ENCODE measurements around the gene KYAT1. TPM values are rescaled to one million over a fixed set of nuclear protein-coding genes. Genes with fewer than 3 reads are reported as not detected.

The KYAT1 gene
- total and polyA plus RNA-seq, 2 of the 8 experiments (the other 6 are each of a cell fraction or from before 2014, with no cell fraction given), result 30.4 to 42.2 TPM

- H4K91ac ChIP-seq (replicated peaks; ENCODE audit: insufficient read length, low read length), result no peak overlapping the region
- POLR2A ChIA-PET (ENCODE audit: partially characterized antibody), result interaction anchor here (0.5 to 2.2 kb wide), 12 partner anchors 17 to 141 kb away, joined by 3 to 9 read pairs (median 4); partner anchors contain the start of genes ENDOG, ZDHHC12 and ZER1
- H3K23me2 ChIP-seq (ENCODE audit: low read depth, low read length), result peaks cover 5% of the 10 kb centered on the region; the same call in 1 of the 2 replicates
- no peak overlapping the region for H3K27ac ChIP-seq (ENCODE audit: low read depth, low read length)
- H3K4me2 ChIP-seq (ENCODE audit: insufficient read depth in 1 of 2, low read depth in 2 of 2, low read length in 2 of 2), result peak overlapping the region; percentile 77 to 83; a peak in 2 of 4 replicates
- H3K18ac ChIP-seq (ENCODE audit: extremely low read depth, low read length), result no peak overlapping the region
- H3K79me2 ChIP-seq (ENCODE audit: control insufficient read depth in 1 of 2, insufficient read depth in 2 of 2, low read length in 2 of 2), result peaks cover 0 to 7% of the 10 kb centered on the region in 2 experiments; a peak in 1 of 4 replicates
- H2BK12ac ChIP-seq (ENCODE audit: low read depth, low read length), result no peak overlapping the region
- no peak overlapping the region for H2AFZ ChIP-seq (ENCODE audit: low read length)
- DNase-seq (ENCODE audit: low read depth in 1 of 2, low spot score in 2 of 2) (no peak), FAIRE-seq (no peak)
- no peak overlapping the region for H3K4ac ChIP-seq (replicated peaks; ENCODE audit: insufficient read length, low read depth, low read length)
- H2BK20ac ChIP-seq (ENCODE audit: low read length), result no peak overlapping the region
- WGBS, 2 experiments (ENCODE audit: extremely low coverage in 1 of 2, insufficient coverage in 1 of 2, insufficient read length in 1 of 2, insufficient replicate concordance in 2 of 2, low coverage in 1 of 2, low lambda C conversion rate in 2 of 2, missing lambda C conversion rate in 1 of 2), result 100% methylated on average over 1 of the region's 1 CpG; no CpG with 5 or more reads in 1 of the 2 experiments
- peaks cover 3 to 16% (median 7%) of the 10 kb centered on the region in 4 experiments; a peak in 4 of 8 replicates for H3K36me3 ChIP-seq (ENCODE audit: control insufficient read depth in 2 of 4, insufficient read depth in 4 of 4, low read length in 3 of 4)
- no peak overlapping the region for H2BK15ac ChIP-seq (ENCODE audit: low read length)
- H2AK5ac ChIP-seq (ENCODE audit: low read depth, low read length), result no peak overlapping the region
- H3K23ac ChIP-seq (ENCODE audit: insufficient read length), result no peak overlapping the region
- H3K4me1 ChIP-seq (replicated peaks in 1 of 4; ENCODE audit: control insufficient read depth in 3 of 4, insufficient read depth in 4 of 4, low read length in 3 of 4), result peaks cover 0 to 2% (median 0%) of the 10 kb centered on the region in 4 experiments; a peak in 1 of 7 replicates
- no peak overlapping the region for H4K8ac ChIP-seq (ENCODE audit: extremely low read depth, insufficient read depth, low read length)
- H3K56ac ChIP-seq (replicated peaks; ENCODE audit: insufficient read length, low read depth, low read length), result no peak overlapping the region
- H4K20me1 ChIP-seq (replicated peaks in 1 of 2; ENCODE audit: control insufficient read depth in 1 of 2, insufficient read depth in 2 of 2, low read length in 2 of 2), result peaks cover 0 to 1% of the 10 kb centered on the region in 2 experiments
- no peak overlapping the region for H3K14ac ChIP-seq (ENCODE audit: insufficient read length)
- no peak overlapping the region for H4K5ac ChIP-seq (ENCODE audit: insufficient read length, low read depth, low read length)
- peak overlapping the region in 3 of 4 experiments; percentile 84 to 98 (median 88); a peak in 4 of 8 replicates for H3K4me3 ChIP-seq (ENCODE audit: extremely low read depth in 1 of 4, insufficient read depth in 2 of 4, low read depth in 3 of 4, low read length in 4 of 4)
- no peaks in the 10 kb centered on the region; the same call in 1 of the 2 replicates for H3K79me1 ChIP-seq (ENCODE audit: low read depth, low read length)
- no peak overlapping the region for H2BK120ac ChIP-seq (replicated peaks; ENCODE audit: low read depth, low read length)
- CTCF ChIA-PET (ENCODE audit: partially characterized antibody), result interaction anchor here (0.6 to 2.0 kb wide), 15 partner anchors 13 to 95 kb away, joined by 3 to 10 read pairs (median 4); partner anchors contain the start of genes ENDOG and ZER1
- H3K27me3 ChIP-seq (replicated peaks in 1 of 4; ENCODE audit: control insufficient read depth in 3 of 4, extremely low read depth in 1 of 4, insufficient read depth in 3 of 4, low read length in 3 of 4), result no peaks in the 10 kb centered on the region
- H3K9ac ChIP-seq (replicated peaks in 1 of 4; ENCODE audit: extremely low read depth in 1 of 4, low read depth in 3 of 4, low read length in 3 of 4), result no peak overlapping the region
- no peaks in the 10 kb centered on the region for H3K9me3 ChIP-seq (ENCODE audit: insufficient read depth in 2 of 2, low read depth in 1 of 2, low read length in 1 of 2)
- H2BK5ac ChIP-seq (ENCODE audit: low read depth, low read length), result no peak overlapping the region
- no peak for TF ChIP-seq HDAC2 (IDR thresholded peaks at IDR 0.05; ENCODE audit: borderline replicate concordance in 1 of 2, low read depth in 2 of 2, low read length in 2 of 2)
- TF ChIP-seq YY1 (IDR thresholded peaks at IDR 0.05; ENCODE audit: low read depth, low read length), result no peak
- TF ChIP-seq SAP30 (IDR thresholded peaks at IDR 0.05; ENCODE audit: insufficient read depth, insufficient replicate concordance, low read length), result no peak
- no peak for TF ChIP-seq KDM1A (IDR thresholded peaks at IDR 0.05; ENCODE audit: borderline replicate concordance, low read length)
- TF ChIP-seq TEAD4 (IDR thresholded peaks at IDR 0.05; ENCODE audit: low read depth, low read length), result no peak
- no peak for TF ChIP-seq NRF1 (IDR thresholded peaks at IDR 0.05; ENCODE audit: low read depth, low read length)
- no peak for TF ChIP-seq SP2 (IDR thresholded peaks at IDR 0.05; ENCODE audit: low read length)
- no peak for TF ChIP-seq SP4 (IDR thresholded peaks at IDR 0.05; ENCODE audit: low read length)
- TF ChIP-seq KDM5A (IDR thresholded peaks at IDR 0.05; ENCODE audit: low read length), result no peak
- TF ChIP-seq NANOG (IDR thresholded peaks at IDR 0.05; ENCODE audit: insufficient read depth, low read depth, low read length, poor library complexity, severe bottlenecking), result no peak
- no peak for TF ChIP-seq RAD21 (IDR thresholded peaks at IDR 0.05 in 1 of 2, conservative IDR thresholded peaks at IDR 0.05 in 1 of 2; ENCODE audit: low read depth in 2 of 2, low read length in 2 of 2)
- no peak for TF ChIP-seq SUZ12 (IDR thresholded peaks at IDR 0.05; ENCODE audit: low read length)
- TF ChIP-seq RFX5 (IDR thresholded peaks at IDR 0.05; ENCODE audit: borderline replicate concordance, low read depth, low read length), result no peak
Observed at GRCh38 chr9:128788445-128788844, 93.3 kb downstream of the KYAT1 start.

All from H1 (cell line).